GM12874 (cell line): ENCODE data around the gene FAIM.

Experiments
- CTCF ChIP-seq: IDR thresholded peaks from 2 replicates; pipeline ENCODE4 v1.5.1; 2011; ENCODE audit warnings: low read depth, mild to moderate bottlenecking, control low read depth, low read length, moderate library complexity; ENCODE audit not compliant: insufficient read depth

Gene FAIM

GRCh38 chr3:138678874-138679392, 70.4 kb downstream of the FAIM start:
- TF ChIP-seq CTCF = no peak

- no peak for TF ChIP-seq CTCF
Observed at GRCh38 chr3:138681463-138682220, 73.1 kb downstream of the FAIM start.

- TF ChIP-seq CTCF = no peak
Observed at GRCh38 chr3:138682648-138683047, 74.1 kb downstream of the FAIM start.
